HCT116 (cell line): Measurements from ENCODE around the gene MAML2. TPM values are rescaled to one million over a fixed set of nuclear protein-coding genes. Genes with fewer than 3 reads are reported as not detected.
A peak's percentile ranks its signal among the peaks of the same experiment; 100 is the strongest.

Experiments
- ATAC-seq: fragments of 200-7000 bp; cut with Tn5 transposase; 2 replicates; pipeline ENCODE4 v1.9.1; 2020; ENCODE audit warnings: mild to moderate bottlenecking, moderate library complexity
- BruUV-seq: library from RNA; stranded (reverse); fragments of 400-500 nt; replicated peaks from 2 replicates; lab custom pipeline; 2021; lab: Mats Ljungman, UMichigan
- CTCF ChIA-PET: fragments of 300-600 bp; sonication (Branson Sonifier 250); formaldehyde crosslinking; loops from one replicate; lab custom pipeline; 2021; ENCODE audit warnings: antibody characterized with exemption; lab: Charles Lee
- POLR2A ChIA-PET: fragments of 300-600, 350-600 bp; sonication (Branson Sonifier 250); formaldehyde crosslinking; loops from one replicate; lab custom pipeline; 2021; ENCODE audit warnings: antibody characterized with exemption; lab: Charles Lee
- RAD21 ChIA-PET, 2 experiments: fragments of 300-600 bp; sonication (Branson Sonifier 250); formaldehyde crosslinking; loops; one replicate each; lab custom pipeline; 2023; ENCODE audit warnings: low total read pairs in 2 of 2; ENCODE audit not compliant: uncharacterized antibody in 2 of 2, unreplicated experiment in 2 of 2, low non-redundant PET in 1 of 2; lab: Charles Lee
- DNase-seq: peaks from one replicate; pipeline ENCODE4 v3.0.0-alpha.2; 2010; ENCODE audit warnings: low read depth, low spot score
- H2AFZ ChIP-seq: fragments of 200-600 bp; shearing (Covaris generic), sonication (generic); 2 replicates; pipeline ENCODE4 v1.6.1; 2017; ENCODE audit warnings: low read depth, mixed run types, mixed read lengths, antibody characterized with exemption, low read length; ENCODE audit not compliant: poor library complexity, severe bottlenecking
- H3K27ac ChIP-seq: 2 replicates; pipeline ENCODE4 v1.5.1; 2012; ENCODE audit warnings: low read depth, low read length
- H3K27me3 ChIP-seq: fragments of 200-600 bp; sonication (generic); 2 replicates; pipeline ENCODE4 v1.6.1; 2016; ENCODE audit warnings: mixed run types, low read length, mixed read lengths; ENCODE audit not compliant: insufficient read depth
- H3K36me3 ChIP-seq, 2 experiments: fragments of 200-500 bp in 1 of 2; fragments of 200-600 bp in 1 of 2; sonication (Bioruptor generic) in 1 of 2; sonication (generic) in 1 of 2; 2 replicates each; pipeline versions ENCODE4 v1.5.1 to v1.6.1; 2014 to 2016; ENCODE audit warnings: low read length in 2 of 2, inconsistent platforms in 1 of 2, mixed read lengths in 1 of 2, mixed run types in 1 of 2; ENCODE audit not compliant: insufficient read depth in 2 of 2, control insufficient read depth in 1 of 2
- H3K4me1 ChIP-seq, 2 experiments: fragments of 200-600 bp in 1 of 2; sonication (generic) in 1 of 2; 2 replicates each; pipeline versions ENCODE4 v1.5.1 to v1.6.1; 2012 to 2017; ENCODE audit warnings: low read length in 2 of 2, inconsistent platforms in 1 of 2, mild to moderate bottlenecking in 1 of 2, mixed read lengths in 1 of 2, mixed run types in 1 of 2, moderate library complexity in 1 of 2; ENCODE audit not compliant: insufficient read depth in 2 of 2, control insufficient read depth in 1 of 2
- H3K4me2 ChIP-seq: fragments of 200-600 bp; sonication (generic); 2 replicates; pipeline ENCODE4 v1.6.1; 2017; ENCODE audit warnings: mixed run types, low read length, mixed read lengths
- H3K4me3 ChIP-seq, 2 experiments: fragments of 200-600 bp in 1 of 2; sonication (generic) in 1 of 2; replicated peaks in 1 of 2; 2 replicates each; pipeline ENCODE4 v1.5.1; 2011 to 2016; ENCODE audit warnings: low read length in 2 of 2, control low read depth in 1 of 2, low read depth in 1 of 2, mild to moderate bottlenecking in 1 of 2, mixed read lengths in 1 of 2, mixed run types in 1 of 2
- H3K79me2 ChIP-seq: fragments of 200-600 bp; sonication (generic); 2 replicates; pipeline ENCODE4 v1.6.1; 2017; ENCODE audit warnings: mild to moderate bottlenecking, mixed run types, low read length, moderate library complexity, mixed read lengths; ENCODE audit not compliant: insufficient read depth
- H3K9ac ChIP-seq: fragments of 200-600 bp; sonication (generic); 2 replicates; pipeline ENCODE4 v1.6.1; 2016; ENCODE audit warnings: low read length, mixed read lengths
- H3K9me2 ChIP-seq: fragments of 200-600 bp; sonication (generic), shearing (Covaris generic); 2 replicates; pipeline ENCODE4 v1.6.1; 2017; ENCODE audit warnings: mixed run types, mild to moderate bottlenecking, moderate library complexity; ENCODE audit not compliant: insufficient read depth
- H3K9me3 ChIP-seq, 2 experiments: fragments of 200-500 bp in 1 of 2; fragments of 200-600 bp in 1 of 2; sonication (Bioruptor generic) in 1 of 2; sonication (generic) in 1 of 2; 2 replicates each; pipeline ENCODE4 v1.6.1; 2014 to 2017; ENCODE audit warnings: low read length in 2 of 2, mixed read lengths in 2 of 2, inconsistent platforms in 1 of 2, low read depth in 1 of 2, mild to moderate bottlenecking in 1 of 2, mixed run types in 1 of 2, moderate library complexity in 1 of 2; ENCODE audit not compliant: control insufficient read depth in 1 of 2, insufficient read depth in 1 of 2
- H4K20me1 ChIP-seq: fragments of 200-600 bp; sonication (generic), shearing (Covaris generic); 2 replicates; pipeline ENCODE4 v1.6.1; 2017; ENCODE audit warnings: mixed run types, mild to moderate bottlenecking, moderate library complexity; ENCODE audit not compliant: insufficient read depth
- CBX3 ChIP-seq: IDR thresholded peaks from 2 replicates; pipeline ENCODE4 v1.6.1; 2012; ENCODE audit warnings: low read depth
- CEBPB ChIP-seq: IDR thresholded peaks from 2 replicates; pipeline ENCODE4 v1.6.1; 2012; ENCODE audit warnings: low read depth
- ELF1 ChIP-seq: IDR thresholded peaks from 2 replicates; pipeline ENCODE4 v1.6.1; 2012; ENCODE audit warnings: low read depth, borderline replicate concordance
- EZH2 ChIP-seq: fragments of 200-600 bp; sonication (generic); IDR thresholded peaks from 2 replicates; pipeline ENCODE4 v1.6.1; 2017; ENCODE audit warnings: antibody characterized with exemption, mixed run types
- JUND ChIP-seq: IDR thresholded peaks from 2 replicates; pipeline ENCODE4 v1.6.1; 2012
- SP1 ChIP-seq: IDR thresholded peaks from 2 replicates; pipeline ENCODE4 v1.6.1; 2012; ENCODE audit warnings: low read depth
- SRF ChIP-seq: IDR thresholded peaks from 2 replicates; pipeline ENCODE4 v1.6.1; 2012; ENCODE audit warnings: low read depth
- ZFX ChIP-seq: fragments of 450-650 bp; IDR thresholded peaks from 2 replicates; pipeline ENCODE4 v1.6.1; 2017
- ZNF274 ChIP-seq: fragments of 200-500 bp; sonication (Bioruptor generic); IDR thresholded peaks from 2 replicates; pipeline ENCODE4 v1.6.1; 2014; ENCODE audit warnings: mild to moderate bottlenecking, low read depth, low read length, inconsistent platforms
- intact Hi-C: fragments of 100-400 bp; cut with micrococcal nuclease; formaldehyde crosslinking; loops from 2 replicates; pipeline ENCODE4 v1.10.0; 2022
- total RNA-seq: library from RNA; stranded (reverse); gene quantifications from one replicate; pipeline ENCODE4 v1.2.1, GENCODE V29; 2021; ENCODE audit not compliant: unreplicated experiment
- TF ChIP-seq, protein P1 (sequence below): IDR thresholded peaks from 2 replicates; pipeline ENCODE4 v1.6.1; 2011; ENCODE audit warnings: mild to moderate bottlenecking, low read length, moderate library complexity; ENCODE audit not compliant: insufficient replicate concordance; ENCODE audit errors: extremely low read depth
- TF ChIP-seq, protein P2 (sequence below): IDR thresholded peaks from 2 replicates; pipeline ENCODE4 v1.6.1; 2012
- TF ChIP-seq, protein P3 (sequence below): IDR thresholded peaks from 2 replicates; pipeline ENCODE4 v1.6.1; 2012; ENCODE audit warnings: low read depth

MAML2 gene
- total RNA-seq, 1 experiment from 2014 or later, result 2.6 TPM

DNA sequence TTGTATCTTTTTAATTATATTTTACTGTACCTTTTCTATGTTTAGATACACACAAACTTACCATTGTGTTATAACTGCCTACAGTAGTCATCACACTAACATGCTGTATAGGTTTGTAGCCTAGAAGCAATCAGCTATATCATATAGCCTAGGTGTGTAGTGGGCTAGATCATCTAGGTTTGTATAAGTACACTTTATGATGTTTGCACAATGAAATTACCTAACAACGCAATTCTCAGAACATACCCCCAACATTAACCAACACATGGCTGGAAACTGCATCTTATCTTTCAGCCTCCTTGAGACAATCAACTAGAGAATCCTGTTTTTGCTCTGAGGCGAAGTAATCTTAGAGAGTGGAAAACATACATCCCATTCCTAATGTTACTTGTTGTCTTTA, 358.9 kb downstream of the MAML2 start:
- RAD21 ChIA-PET, result no interaction called here
- no peak overlapping the region for H3K27ac ChIP-seq
- H3K4me3 ChIP-seq, result no peak overlapping the region
- TF ChIP-seq SRF, result no peak
- no peak for TF ChIP-seq ZNF274
- no peak for TF ChIP-seq ELF1
- TF ChIP-seq, protein P1, sequence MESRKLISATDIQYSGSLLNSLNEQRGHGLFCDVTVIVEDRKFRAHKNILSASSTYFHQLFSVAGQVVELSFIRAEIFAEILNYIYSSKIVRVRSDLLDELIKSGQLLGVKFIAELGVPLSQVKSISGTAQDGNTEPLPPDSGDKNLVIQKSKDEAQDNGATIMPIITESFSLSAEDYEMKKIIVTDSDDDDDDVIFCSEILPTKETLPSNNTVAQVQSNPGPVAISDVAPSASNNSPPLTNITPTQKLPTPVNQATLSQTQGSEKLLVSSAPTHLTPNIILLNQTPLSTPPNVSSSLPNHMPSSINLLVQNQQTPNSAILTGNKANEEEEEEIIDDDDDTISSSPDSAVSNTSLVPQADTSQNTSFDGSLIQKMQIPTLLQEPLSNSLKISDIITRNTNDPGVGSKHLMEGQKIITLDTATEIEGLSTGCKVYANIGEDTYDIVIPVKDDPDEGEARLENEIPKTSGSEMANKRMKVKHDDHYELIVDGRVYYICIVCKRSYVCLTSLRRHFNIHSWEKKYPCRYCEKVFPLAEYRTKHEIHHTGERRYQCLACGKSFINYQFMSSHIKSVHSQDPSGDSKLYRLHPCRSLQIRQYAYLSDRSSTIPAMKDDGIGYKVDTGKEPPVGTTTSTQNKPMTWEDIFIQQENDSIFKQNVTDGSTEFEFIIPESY, result no peak
- no peak for TF ChIP-seq CEBPB
- no peak for TF ChIP-seq CBX3
- no peaks in the 10 kb centered on the region for H3K79me2 ChIP-seq
- no peaks in the 10 kb centered on the region for H3K9me3 ChIP-seq
- CTCF ChIA-PET, result no interaction called here
- DNase-seq (no peak), ATAC-seq (no peak)
- no peaks in the 10 kb centered on the region for H3K9me2 ChIP-seq
- no peaks in the 10 kb centered on the region for H3K27me3 ChIP-seq
- H4K20me1 ChIP-seq, result no peaks in the 10 kb centered on the region
- BruUV-seq, result no TSS peak
- H3K36me3 ChIP-seq, result no peaks in the 10 kb centered on the region
- POLR2A ChIA-PET, result interaction anchor here (0.6 kb wide), 1 partner anchor 41 kb away, joined by 4 read pairs; no protein-coding TSS in a partner anchor
- H3K4me2 ChIP-seq, result no peak overlapping the region
- no peak overlapping the region for H2AFZ ChIP-seq
- H3K4me1 ChIP-seq, result no peaks in the 10 kb centered on the region
- intact Hi-C loops, result no loop called here
- no peak overlapping the region for H3K9ac ChIP-seq

DNA sequence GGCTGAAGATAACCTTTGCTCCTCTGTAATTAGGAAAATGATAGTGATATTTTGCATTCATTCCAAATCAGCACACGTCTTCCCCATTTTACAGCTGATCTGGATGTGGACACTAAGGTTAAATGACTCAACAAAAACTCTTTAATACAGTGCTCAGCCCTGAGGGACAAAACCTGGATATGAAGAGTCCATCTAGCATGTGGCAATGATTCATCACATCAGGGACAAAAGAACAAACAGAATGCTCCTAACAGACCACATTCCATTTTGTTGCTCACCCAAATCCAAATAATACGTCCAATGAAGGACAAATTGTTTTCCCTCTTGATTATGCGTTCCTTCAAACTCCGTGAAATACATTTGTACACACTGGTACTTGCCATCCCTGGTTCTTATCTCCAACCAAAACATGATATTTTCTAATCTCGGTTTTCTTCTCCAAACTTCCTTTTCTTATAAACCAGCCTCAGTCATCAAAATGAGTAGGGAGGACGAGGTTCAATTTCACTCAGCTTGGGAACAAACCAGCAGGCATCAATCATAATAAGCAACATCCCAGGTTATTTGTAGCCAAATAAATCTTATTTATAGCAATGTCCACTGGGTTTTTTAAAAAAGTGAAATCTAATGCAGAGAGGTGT, 365.3 kb downstream of the MAML2 start:
- Histone ChIP-seq H4K20me1 (no peaks in the 10 kb centered on the region), H3K4me3 (no peak overlapping the region), H3K9me3 (no peaks in the 10 kb centered on the region), H3K27ac (no peak overlapping the region), H3K4me1 (peaks cover 0 to 6% of the 10 kb centered on the region in 2 experiments; a peak in 1 of 4 replicates), H3K9ac (no peak overlapping the region), H3K9me2 (no peaks in the 10 kb centered on the region), H2AFZ (peak overlapping the region; percentile 31), H3K36me3 (no peaks in the 10 kb centered on the region), H3K4me2 (no peak overlapping the region), H3K79me2 (no peaks in the 10 kb centered on the region), H3K27me3 (no peaks in the 10 kb centered on the region)
- ChIA-PET POLR2A (no interaction called here), CTCF (no interaction called here), RAD21 (no interaction called here)
- DNase-seq (no peak), ATAC-seq (no peak)
- intact Hi-C loops, result no loop called here
- no TSS peak for BruUV-seq
- TF ChIP-seq ZNF274, result no peak
- TF ChIP-seq ELF1, result no peak
- no peak for TF ChIP-seq SP1
- no peak for TF ChIP-seq EZH2
- TF ChIP-seq, protein P2, sequence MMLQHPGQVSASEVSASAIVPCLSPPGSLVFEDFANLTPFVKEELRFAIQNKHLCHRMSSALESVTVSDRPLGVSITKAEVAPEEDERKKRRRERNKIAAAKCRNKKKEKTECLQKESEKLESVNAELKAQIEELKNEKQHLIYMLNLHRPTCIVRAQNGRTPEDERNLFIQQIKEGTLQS, result no peak
- TF ChIP-seq CBX3, result no peak
- TF ChIP-seq, protein P1, result no peak
- no peak for TF ChIP-seq ZFX
- no peak for TF ChIP-seq JUND
- TF ChIP-seq, protein P3, sequence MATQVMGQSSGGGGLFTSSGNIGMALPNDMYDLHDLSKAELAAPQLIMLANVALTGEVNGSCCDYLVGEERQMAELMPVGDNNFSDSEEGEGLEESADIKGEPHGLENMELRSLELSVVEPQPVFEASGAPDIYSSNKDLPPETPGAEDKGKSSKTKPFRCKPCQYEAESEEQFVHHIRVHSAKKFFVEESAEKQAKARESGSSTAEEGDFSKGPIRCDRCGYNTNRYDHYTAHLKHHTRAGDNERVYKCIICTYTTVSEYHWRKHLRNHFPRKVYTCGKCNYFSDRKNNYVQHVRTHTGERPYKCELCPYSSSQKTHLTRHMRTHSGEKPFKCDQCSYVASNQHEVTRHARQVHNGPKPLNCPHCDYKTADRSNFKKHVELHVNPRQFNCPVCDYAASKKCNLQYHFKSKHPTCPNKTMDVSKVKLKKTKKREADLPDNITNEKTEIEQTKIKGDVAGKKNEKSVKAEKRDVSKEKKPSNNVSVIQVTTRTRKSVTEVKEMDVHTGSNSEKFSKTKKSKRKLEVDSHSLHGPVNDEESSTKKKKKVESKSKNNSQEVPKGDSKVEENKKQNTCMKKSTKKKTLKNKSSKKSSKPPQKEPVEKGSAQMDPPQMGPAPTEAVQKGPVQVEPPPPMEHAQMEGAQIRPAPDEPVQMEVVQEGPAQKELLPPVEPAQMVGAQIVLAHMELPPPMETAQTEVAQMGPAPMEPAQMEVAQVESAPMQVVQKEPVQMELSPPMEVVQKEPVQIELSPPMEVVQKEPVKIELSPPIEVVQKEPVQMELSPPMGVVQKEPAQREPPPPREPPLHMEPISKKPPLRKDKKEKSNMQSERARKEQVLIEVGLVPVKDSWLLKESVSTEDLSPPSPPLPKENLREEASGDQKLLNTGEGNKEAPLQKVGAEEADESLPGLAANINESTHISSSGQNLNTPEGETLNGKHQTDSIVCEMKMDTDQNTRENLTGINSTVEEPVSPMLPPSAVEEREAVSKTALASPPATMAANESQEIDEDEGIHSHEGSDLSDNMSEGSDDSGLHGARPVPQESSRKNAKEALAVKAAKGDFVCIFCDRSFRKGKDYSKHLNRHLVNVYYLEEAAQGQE, result no peak
